ENCODE results near the gene MPLKIP. TPM values are rescaled to one million over a fixed set of nuclear protein-coding genes. Genes with fewer than 3 reads are reported as not detected.
A peak's percentile ranks its signal among the peaks of the same experiment; 100 is the strongest.
"Not testable (repeated sequence)": the region's sequence is repeated elsewhere in the genome, so short reads cannot be mapped to it uniquely, and the experiment has no call there.

Gene MPLKIP
- polyA plus RNA-seq, 1 experiment, result 31.1 TPM

DNA sequence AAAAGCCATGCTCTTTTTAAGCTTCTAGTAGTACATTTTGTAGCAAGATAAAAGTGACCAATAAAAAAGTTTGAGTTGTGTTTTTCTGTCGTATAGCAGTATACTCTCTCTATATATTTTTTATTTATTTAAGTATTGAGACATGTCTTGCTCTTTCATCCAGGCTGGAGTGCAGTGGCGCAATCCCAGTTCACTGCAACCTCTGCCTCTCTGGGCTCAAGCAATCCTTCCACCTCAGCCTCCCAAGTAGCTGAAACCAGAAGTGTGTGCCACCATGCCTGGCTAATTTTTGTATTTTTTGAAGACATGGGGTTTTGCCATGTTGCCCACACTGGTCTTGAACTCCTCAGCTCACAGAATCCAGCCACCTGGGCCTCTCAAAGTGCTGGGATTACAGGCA is 3.1 kb upstream of the MPLKIP start:
- TF ChIP-seq, protein P1, sequence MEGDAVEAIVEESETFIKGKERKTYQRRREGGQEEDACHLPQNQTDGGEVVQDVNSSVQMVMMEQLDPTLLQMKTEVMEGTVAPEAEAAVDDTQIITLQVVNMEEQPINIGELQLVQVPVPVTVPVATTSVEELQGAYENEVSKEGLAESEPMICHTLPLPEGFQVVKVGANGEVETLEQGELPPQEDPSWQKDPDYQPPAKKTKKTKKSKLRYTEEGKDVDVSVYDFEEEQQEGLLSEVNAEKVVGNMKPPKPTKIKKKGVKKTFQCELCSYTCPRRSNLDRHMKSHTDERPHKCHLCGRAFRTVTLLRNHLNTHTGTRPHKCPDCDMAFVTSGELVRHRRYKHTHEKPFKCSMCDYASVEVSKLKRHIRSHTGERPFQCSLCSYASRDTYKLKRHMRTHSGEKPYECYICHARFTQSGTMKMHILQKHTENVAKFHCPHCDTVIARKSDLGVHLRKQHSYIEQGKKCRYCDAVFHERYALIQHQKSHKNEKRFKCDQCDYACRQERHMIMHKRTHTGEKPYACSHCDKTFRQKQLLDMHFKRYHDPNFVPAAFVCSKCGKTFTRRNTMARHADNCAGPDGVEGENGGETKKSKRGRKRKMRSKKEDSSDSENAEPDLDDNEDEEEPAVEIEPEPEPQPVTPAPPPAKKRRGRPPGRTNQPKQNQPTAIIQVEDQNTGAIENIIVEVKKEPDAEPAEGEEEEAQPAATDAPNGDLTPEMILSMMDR (IDR thresholded peaks at IDR 0.05; ENCODE audit: low read depth, low read length), result no peak
- no peak overlapping the region for H3K27ac ChIP-seq (ENCODE audit: low read depth, low read length)
- H3K9me3 ChIP-seq (ENCODE audit: control insufficient read depth, insufficient read depth, low read length), result no peaks in the 10 kb centered on the region; the same call in 1 of the 2 replicates
- POLR2A ChIA-PET, result no interaction called here
- H3K4me3 ChIP-seq (ENCODE audit: low read depth, low read length), result no peak overlapping the region
- no peak for DNase-seq (ENCODE audit: low read depth, low spot score)
- CTCF ChIA-PET, result interaction anchor here (0.6 to 0.9 kb wide), 2 partner anchors 62 to 188 kb away, joined by 3 to 4 read pairs; no protein-coding TSS in a partner anchor
- H3K27me3 ChIP-seq (ENCODE audit: control insufficient read depth, insufficient read depth, low read length), result no peaks in the 10 kb centered on the region

- ChIA-PET POLR2A (interaction anchor here (0.7 to 1.2 kb wide), 4 partner anchors 28 to 87 kb away, joined by 3 to 4 read pairs (median 3); no protein-coding TSS in a partner anchor), CTCF (interaction anchor here (0.7 to 2.6 kb wide), 9 partner anchors 9 to 97 kb away, joined by 3 to 9 read pairs (median 3); no protein-coding TSS in a partner anchor)
- peak overlapping the region; percentile 31 for H3K27ac ChIP-seq (ENCODE audit: low read depth, low read length)
- no peak for DNase-seq (ENCODE audit: low read depth, low spot score)
- H3K27me3 ChIP-seq (ENCODE audit: control insufficient read depth, insufficient read depth, low read length), result no peaks in the 10 kb centered on the region
- H3K4me3 ChIP-seq (ENCODE audit: low read depth, low read length), result peak overlapping the region; percentile 89
- H3K9me3 ChIP-seq (ENCODE audit: control insufficient read depth, insufficient read depth, low read length), result no peaks in the 10 kb centered on the region; the same call in 1 of the 2 replicates
- TF ChIP-seq, protein P1 (IDR thresholded peaks at IDR 0.05; ENCODE audit: low read depth, low read length), result no peak
Observed at GRCh38 chr7:40135317-40135610, 842 bp upstream of the MPLKIP start.

DNA sequence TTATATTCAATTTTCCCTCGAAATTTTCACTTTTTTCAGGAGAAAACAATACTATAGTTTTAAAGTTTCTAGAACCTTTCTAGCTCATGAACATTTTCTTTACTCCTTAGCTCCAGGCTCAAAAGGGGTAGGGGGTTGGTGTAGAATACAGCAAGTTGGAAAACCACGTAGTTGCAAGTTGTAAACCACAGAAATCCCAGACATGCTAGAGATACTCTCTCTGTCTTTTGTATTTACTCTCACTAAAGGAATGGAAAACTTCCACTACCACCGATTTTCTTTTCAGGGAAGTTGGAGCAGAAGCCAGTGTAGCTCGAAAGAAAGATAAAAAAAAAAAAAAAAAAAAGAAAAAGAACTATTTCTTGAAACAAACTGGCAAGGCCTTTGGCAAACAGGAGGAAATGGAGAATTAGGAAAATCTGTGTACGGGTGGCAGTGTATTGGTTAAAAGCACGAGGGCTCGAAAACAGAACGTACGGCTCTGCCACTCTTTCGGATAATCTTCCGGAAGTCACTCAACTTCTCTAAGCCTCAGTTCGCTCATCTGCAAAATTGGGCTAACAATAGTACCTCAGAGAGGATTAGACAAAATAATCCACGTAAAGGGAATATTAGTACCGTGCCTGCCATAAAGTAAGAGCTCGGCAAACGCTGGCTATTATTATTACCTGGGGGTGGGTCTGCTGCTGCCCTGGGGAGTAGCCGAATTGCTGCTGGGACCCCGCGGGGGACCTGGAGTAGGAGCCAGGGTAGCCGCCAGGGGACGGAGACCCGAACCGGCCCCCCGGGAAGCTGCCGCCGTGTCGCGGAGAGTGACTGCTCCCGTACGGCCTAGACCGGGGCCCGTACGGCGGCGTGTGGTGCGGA is 628 bp downstream of the MPLKIP start:
- H3K9me3 ChIP-seq (ENCODE audit: control insufficient read depth, insufficient read depth, low read length), result no peaks in the 10 kb centered on the region; the same call in 1 of the 2 replicates
- no peak for DNase-seq (ENCODE audit: low read depth, low spot score)
- POLR2A ChIA-PET, result interaction anchor here (0.8 to 1.2 kb wide), 4 partner anchors 34 to 88 kb away, joined by 3 to 5 read pairs (median 3); no protein-coding TSS in a partner anchor
- H3K27ac ChIP-seq (ENCODE audit: low read depth, low read length), result peak overlapping the region; percentile 79
- CTCF ChIA-PET, result interaction anchor here (0.6 to 2.6 kb wide), 12 partner anchors 9 to 238 kb away, joined by 3 to 9 read pairs (median 4); no protein-coding TSS in a partner anchor
- no peaks in the 10 kb centered on the region for H3K27me3 ChIP-seq (ENCODE audit: control insufficient read depth, insufficient read depth, low read length)
- TF ChIP-seq, protein P1 (IDR thresholded peaks at IDR 0.05; ENCODE audit: low read depth, low read length), result no peak
- H3K4me3 ChIP-seq (ENCODE audit: low read depth, low read length), result peak overlapping the region; percentile 89

GRCh38 chr7:40122940-40123254 is 11.5 kb downstream of the MPLKIP start:
- Histone ChIP-seq H3K9me3 (ENCODE audit: control insufficient read depth, insufficient read depth, low read length) (no peaks in the 10 kb centered on the region), H3K4me3 (ENCODE audit: low read depth, low read length) (no peak overlapping the region), H3K27ac (ENCODE audit: low read depth, low read length) (no peak overlapping the region), H3K27me3 (ENCODE audit: control insufficient read depth, insufficient read depth, low read length) (no peaks in the 10 kb centered on the region)
- TF ChIP-seq, protein P1 (IDR thresholded peaks at IDR 0.05; ENCODE audit: low read depth, low read length), result no peak
- no peak for DNase-seq (ENCODE audit: low read depth, low spot score)
- CTCF ChIA-PET, result interaction anchor here (0.9 kb wide), 1 partner anchor 12 kb away, joined by 7 read pairs; the partner anchor contains the start of genes MPLKIP and SUGCT
- POLR2A ChIA-PET, result no interaction called here

- H3K4me3 ChIP-seq (ENCODE audit: low read depth, low read length); DNase-seq (ENCODE audit: low read depth, low spot score); H3K27me3 ChIP-seq (ENCODE audit: control insufficient read depth, insufficient read depth, low read length); POLR2A ChIA-PET; H3K27ac ChIP-seq (ENCODE audit: low read depth, low read length); H3K9me3 ChIP-seq (ENCODE audit: control insufficient read depth, insufficient read depth, low read length): not testable (repeated sequence)
- CTCF ChIA-PET, result interaction anchor here (1.1 kb wide), 1 partner anchor 13 kb away, joined by 4 read pairs; the partner anchor contains the start of gene SUGCT
Observed at GRCh38 chr7:40122100-40122939, 12.1 kb downstream of the MPLKIP start.
